DMS 273 treated with DMSO at 0.1 percent for 48 hours (cell line): ENCODE results near the gene FHL2.

Experiments
- DNase-seq: peaks from one replicate; lab custom pipeline; 2025; lab: John Stamatoyannopoulos, UW

Gene FHL2

DNA sequence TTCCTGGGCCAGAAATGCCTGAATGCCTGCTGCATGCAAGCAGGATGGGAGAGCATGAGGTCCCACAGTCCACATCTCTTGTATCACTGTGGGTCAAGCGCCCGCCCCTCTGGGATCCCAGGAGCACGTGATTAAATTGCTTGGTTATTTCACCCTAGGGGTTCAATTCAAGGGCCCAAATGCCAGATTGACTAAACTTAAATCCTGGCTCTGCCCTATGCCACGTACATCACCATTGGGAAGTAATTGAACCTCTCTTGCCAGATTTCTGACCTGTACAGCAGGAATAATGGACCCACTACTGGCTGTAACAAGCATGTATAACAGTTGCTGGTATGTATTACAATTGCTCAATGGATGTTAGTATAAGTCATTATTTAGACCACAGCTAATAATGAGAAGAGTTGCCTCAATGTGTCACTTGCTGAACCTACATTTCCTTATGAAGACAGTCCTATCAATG lies 19.9 kb downstream of the FHL2 start:
- DNase-seq = no peak

DNA sequence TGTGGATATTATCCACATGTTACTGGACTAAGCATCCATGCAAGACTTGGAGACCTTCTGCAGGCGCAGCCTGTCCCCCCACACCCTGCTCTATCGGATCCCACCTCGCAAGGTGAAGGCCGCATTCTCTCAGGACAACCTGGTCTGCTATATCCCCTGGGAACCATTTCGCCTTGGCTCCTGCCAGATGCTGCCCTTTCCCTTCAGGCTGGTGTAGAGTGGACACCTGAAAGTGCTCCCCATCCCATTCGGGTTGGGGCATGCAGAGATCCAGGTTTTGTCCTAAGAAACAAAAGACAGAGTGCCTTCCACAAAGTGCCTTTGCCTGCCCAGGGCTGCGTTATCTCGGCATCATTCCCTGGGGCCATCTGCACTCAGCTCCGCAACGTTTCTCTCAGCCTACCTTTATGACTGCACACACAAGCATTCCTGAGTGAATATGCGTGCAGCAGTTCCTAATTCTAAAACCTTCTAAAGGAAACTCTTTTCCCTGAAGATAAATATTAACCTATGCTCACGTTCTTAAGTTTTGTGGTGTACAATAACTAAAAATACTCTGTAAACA lies 20.5 kb downstream of the FHL2 start:
- DNase-seq = no peak

- no peak for DNase-seq
Measured at GRCh38 chr2:105377871-105378270, 21.0 kb downstream of the FHL2 start.

- no peak for DNase-seq
Measured at GRCh38 chr2:105376789-105377240, 22.0 kb downstream of the FHL2 start.

DNA sequence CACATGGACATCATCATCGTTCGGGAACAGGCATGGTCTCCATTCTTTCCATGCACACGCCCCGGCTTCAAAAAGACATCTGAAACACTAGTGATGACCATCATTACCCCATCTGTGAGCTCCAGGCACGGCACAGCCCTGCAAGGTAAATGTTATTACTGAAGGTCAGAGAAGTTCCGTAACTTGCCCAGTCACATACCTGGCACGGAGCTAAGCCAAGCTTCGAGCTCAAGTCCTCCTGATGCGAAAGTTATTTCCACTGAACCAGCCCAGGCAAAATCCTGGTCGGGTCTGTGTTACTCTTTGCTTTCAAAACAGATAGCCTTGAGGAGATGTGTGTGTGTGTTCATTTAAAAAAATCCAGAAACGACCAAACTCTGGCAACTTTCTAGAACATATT lies 22.8 kb downstream of the FHL2 start:
- DNase-seq = no peak

GRCh38 chr2:105375001-105375561 lies 23.8 kb downstream of the FHL2 start:
- DNase-seq = no peak

GRCh38 chr2:105373895-105374401 lies 24.9 kb downstream of the FHL2 start:
- DNase-seq = no peak

DNA sequence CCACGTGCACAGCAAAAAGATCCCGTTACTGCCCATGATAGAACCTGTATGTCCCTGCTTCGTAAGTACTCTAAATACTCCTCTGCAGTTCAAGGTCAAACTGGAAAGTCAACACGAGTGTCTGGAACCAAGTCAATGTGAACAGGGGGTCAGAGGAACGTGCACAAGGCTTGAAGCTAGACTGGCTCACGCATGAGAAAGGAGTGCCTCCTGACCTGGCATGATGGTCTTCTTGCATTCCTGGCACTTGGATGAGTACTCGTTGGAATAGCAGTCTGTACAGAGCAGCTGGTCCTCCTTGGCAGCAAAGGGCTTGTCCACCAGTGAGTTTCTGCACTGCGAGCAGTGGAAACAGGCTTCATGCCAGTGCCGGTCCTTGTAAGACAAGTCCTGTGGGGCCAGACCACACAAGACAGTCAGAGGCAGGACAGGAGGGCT lies 25.5 kb downstream of the FHL2 start:
- no peak for DNase-seq

DNA sequence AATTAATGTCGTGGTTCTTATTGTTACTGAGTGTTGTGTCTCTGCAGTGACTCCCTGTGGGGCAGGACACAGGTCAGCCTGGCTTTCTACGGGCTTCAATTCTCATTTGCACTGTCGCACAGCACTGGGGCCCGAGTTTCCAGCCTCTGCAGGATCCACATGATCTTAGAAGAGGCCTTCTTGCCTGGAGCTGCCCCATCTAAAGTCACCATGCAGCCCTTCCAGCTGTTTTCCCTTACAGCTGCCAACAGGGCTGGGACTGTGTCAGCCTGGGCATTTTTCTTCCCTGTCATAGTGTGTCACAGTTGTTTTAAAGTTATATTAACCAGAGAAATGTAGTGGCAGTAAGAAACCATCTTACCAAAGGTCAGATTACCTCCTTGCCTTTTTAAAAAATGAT lies 27.0 kb downstream of the FHL2 start:
- no peak for DNase-seq

DNA sequence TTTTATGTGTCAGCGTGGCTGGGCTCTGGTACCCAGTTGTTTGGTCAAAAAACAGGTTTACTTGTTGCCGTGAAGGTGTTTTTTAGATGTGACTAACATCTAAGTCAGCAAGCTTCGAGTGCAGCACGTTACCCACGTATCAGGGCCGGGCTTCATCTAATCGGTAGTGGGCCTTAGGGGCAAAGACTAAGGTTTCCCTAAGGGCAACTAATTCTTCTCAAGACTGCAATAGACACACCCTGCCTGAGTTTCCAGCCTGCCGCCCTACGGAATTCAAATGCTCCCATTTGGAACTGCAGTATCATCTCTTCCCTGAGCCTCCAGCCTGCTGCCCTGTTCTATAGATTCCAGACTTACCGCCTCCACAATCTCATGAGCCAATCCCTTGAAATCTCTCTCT lies 27.7 kb downstream of the FHL2 start:
- DNase-seq = no peak

DNA sequence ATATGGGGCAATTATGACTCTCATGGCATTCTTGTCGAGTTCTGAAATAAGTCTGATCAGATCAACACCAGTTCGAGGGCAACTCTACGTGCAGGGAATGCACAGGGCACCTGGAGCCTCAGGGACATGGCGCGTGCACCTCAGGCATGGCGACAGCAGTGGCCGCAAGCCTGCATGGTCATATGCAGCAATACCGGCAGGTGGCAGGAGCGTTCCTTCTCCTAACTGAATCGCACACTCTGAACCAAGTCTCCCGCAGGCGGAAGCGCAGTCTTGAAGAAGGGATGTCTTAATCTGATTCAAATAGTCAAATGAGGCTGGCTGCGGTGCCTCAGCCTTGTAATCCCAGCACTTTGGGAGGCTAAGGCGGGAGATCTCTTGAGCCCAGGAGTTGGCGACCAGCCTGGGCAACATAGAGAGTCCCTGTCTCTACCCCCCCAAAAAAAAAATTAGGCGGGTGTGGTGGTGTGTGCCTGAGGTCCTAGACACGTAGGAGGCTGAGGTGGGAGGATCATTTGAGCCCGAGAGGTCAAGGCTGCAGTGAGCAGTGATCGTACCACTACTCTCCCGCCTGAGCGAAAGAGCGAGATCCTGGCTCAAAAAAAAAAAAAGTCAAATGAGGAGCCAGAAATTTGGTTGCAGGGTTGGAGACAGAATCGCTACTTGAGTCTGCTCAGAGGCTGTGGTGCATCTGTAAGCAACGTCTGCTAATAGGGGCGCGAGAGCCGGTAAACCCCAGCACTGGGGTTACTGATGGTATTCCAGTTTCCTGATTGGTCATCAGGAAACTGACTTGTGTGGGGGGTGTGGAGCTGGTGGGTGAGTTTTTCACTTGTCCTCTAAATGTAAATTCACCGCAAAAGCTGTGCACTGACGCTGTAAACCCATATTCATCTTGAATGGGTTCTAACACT lies 28.8 kb downstream of the FHL2 start:
- peak; percentile 23 for DNase-seq

- no peak for DNase-seq
Measured at GRCh38 chr2:105368759-105369408, 30.0 kb downstream of the FHL2 start.

GRCh38 chr2:105365206-105365605 lies 33.6 kb downstream of the FHL2 start:
- DNase-seq = no peak

GRCh38 chr2:105364436-105365139 lies 34.3 kb downstream of the FHL2 start:
- no peak for DNase-seq

GRCh38 chr2:105362862-105363591 lies 35.8 kb downstream of the FHL2 start:
- no peak for DNase-seq

GRCh38 chr2:105361102-105361889 lies 37.6 kb downstream of the FHL2 start:
- DNase-seq = no peak

- DNase-seq = no peak
Measured at GRCh38 chr2:105358593-105358992, 40.3 kb downstream of the FHL2 start.

- DNase-seq = no peak
Measured at GRCh38 chr2:105357122-105357521, 41.7 kb downstream of the FHL2 start.

DNA sequence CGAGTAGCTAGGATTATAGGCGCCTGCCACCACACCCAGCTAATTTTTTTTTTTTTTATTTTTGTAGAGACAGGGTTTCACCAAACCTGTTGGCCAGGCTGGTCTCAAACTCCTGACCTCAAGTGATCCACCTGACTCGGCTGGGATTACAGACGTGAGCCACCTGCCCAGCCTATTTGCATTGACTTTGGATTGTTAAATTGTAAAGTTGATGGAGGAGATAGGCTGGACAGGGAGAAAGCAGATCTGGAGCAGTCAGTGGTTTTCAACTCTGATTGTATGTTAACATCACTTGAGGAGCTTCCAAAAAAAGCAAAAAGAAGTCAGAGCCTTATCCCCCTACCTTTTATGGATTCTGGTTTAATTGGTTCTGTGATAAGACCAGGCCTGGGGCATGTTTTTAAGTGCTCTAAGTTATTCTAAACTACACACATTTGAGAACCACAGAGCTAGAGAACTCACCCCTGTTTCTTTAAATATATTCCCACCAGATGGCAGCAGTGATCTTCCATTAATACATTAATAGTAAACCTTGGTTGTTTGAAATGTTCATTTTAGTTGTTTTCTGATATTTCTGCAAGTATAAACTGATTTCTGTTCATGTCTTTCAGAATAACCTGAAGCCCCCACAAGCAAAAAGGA lies 54.0 kb downstream of the FHL2 start:
- DNase-seq = no peak

- no peak for DNase-seq
Measured at GRCh38 chr2:105339414-105339813, 59.4 kb downstream of the FHL2 start.
